Testis (tissue), 3 donors: ENCODE measurements around the gene GCN1. TPM values are rescaled to one million over a fixed set of nuclear protein-coding genes. Genes with fewer than 3 reads are reported as not detected.

Source experiments
- DNase-seq: peaks from one replicate; pipeline ENCODE4 v3.0.0-alpha.2; 2019
- H3K27ac ChIP-seq, 2 donors: fragments of 200-600 bp; sonication (generic); one replicate each; pipeline ENCODE4 v1.5.1; 2019
- H3K27me3 ChIP-seq: fragments of 200-600 bp; sonication (generic); one replicate; pipeline ENCODE4 v1.5.1; 2019
- H3K36me3 ChIP-seq: fragments of 200-600 bp; sonication (generic); one replicate; pipeline ENCODE4 v1.5.1; 2017; ENCODE audit warnings: low read depth; ENCODE audit errors: missing control alignments
- H3K4me1 ChIP-seq: fragments of 200-600 bp; sonication (generic); one replicate; pipeline ENCODE4 v1.5.1; 2019
- H3K4me3 ChIP-seq, 2 donors: fragments of 200-600 bp; sonication (generic); one replicate each; pipeline ENCODE4 v1.5.1; 2017 to 2019
- H3K9me3 ChIP-seq: fragments of 200-600 bp; sonication (generic); one replicate; pipeline ENCODE4 v1.5.1; 2017
- CTCF ChIP-seq, 3 experiments: fragments of 450-650 bp in 2 of 3; fragments of 200-600 bp in 1 of 3; sonication (generic) in 1 of 3; IDR thresholded peaks; one replicate each; pipeline ENCODE4 v1.5.1; 2016 to 2019; ENCODE audit warnings: antibody characterized with exemption in 3 of 3, mild to moderate bottlenecking in 2 of 3, moderate library complexity in 1 of 3
- POLR2A ChIP-seq: fragments of 450-650 bp; IDR thresholded peaks from one replicate; pipeline ENCODE4 v1.6.1; 2017; ENCODE audit warnings: antibody characterized with exemption, mild to moderate bottlenecking, moderate library complexity
- WGBS, 2 donors: methylation state at CpG; one replicate each; pipeline ENCODE4 v1.1.5; 2018; 5-methylcytosine and 5-hydroxymethylcytosine counted together
- intact Hi-C: fragments of 100-400 bp; cut with DNase I; formaldehyde crosslinking; loops from one replicate; pipeline ENCODE4 v1.15.1; 2023; ENCODE audit warnings: low total_unique reads
- polyA plus RNA-seq: library from polyadenylated mRNA; stranded (reverse); fragments of 350-450 nt; fragmentation: Illumina TruSeq; extraction: RNeasy Lipid Tissue Mini Kit (QIAGEN cat#74804); gene quantifications from one replicate; pipeline ENCODE4 v1.2.3, GENCODE V29; 2014; ENCODE audit warnings: low read depth, low replicate concordance; ENCODE audit not compliant: insufficient read depth
- total RNA-seq, 2 donors: library from RNA; depleted of rRNA; stranded (reverse); fragments of >200 nt; gene quantifications; one replicate each; pipeline ENCODE4 v1.2.3, GENCODE V29; 2016

Gene GCN1
- total and polyA plus RNA-seq, 3 donors from 2014 or later: 66.3 to 164 (median 104) TPM

GRCh38 chr12:120098756-120099470 is 95.6 kb downstream of the GCN1 start:
- Histone ChIP-seq H3K9me3 (no peaks in the 10 kb centered on the region), H3K4me3 (no peak overlapping the region), H3K36me3 (no peaks in the 10 kb centered on the region), H3K27ac (no peak overlapping the region), H3K27me3 (no peaks in the 10 kb centered on the region), H3K4me1 (peaks cover 19% of the 10 kb centered on the region)
- TF ChIP-seq CTCF (IDR thresholded peaks at IDR 0.05) (no peak), POLR2A (no peak)
- intact Hi-C loops: no loop called here
- no peak for DNase-seq
- 92 to 96% methylated on average over 30 to 36 of the region's 36 CpGs for WGBS, 2 donors

GRCh38 chr12:120096671-120097202 is 97.8 kb downstream of the GCN1 start:
- Histone ChIP-seq H3K27ac (no peak overlapping the region), H3K27me3 (no peaks in the 10 kb centered on the region), H3K36me3 (no peaks in the 10 kb centered on the region), H3K9me3 (no peaks in the 10 kb centered on the region), H3K4me3 (no peak overlapping the region), H3K4me1 (peaks cover 17% of the 10 kb centered on the region)
- 89 to 93% methylated on average over 17 to 34 of the region's 34 CpGs for WGBS, 2 donors
- DNase-seq: no peak
- TF ChIP-seq CTCF (IDR thresholded peaks at IDR 0.05) (no peak), POLR2A (no peak)
- intact Hi-C loops: no loop called here

GRCh38 chr12:120095736-120096135 is 98.8 kb downstream of the GCN1 start:
- TF ChIP-seq POLR2A: no peak
- TF ChIP-seq CTCF (IDR thresholded peaks at IDR 0.05): no peak
- DNase-seq: no peak
- H3K4me3 ChIP-seq: no peak overlapping the region
- no peaks in the 10 kb centered on the region for H3K36me3 ChIP-seq
- peaks cover 7% of the 10 kb centered on the region for H3K4me1 ChIP-seq
- 80% methylated on average over 3 to 8 of the region's 8 CpGs for WGBS, 2 donors
- intact Hi-C loops: no loop called here
- H3K27me3 ChIP-seq: no peaks in the 10 kb centered on the region
- H3K9me3 ChIP-seq: no peaks in the 10 kb centered on the region
- no peak overlapping the region for H3K27ac ChIP-seq

- intact Hi-C loops: no loop called here
- H3K36me3 ChIP-seq: no peaks in the 10 kb centered on the region
- H3K27me3 ChIP-seq: no peaks in the 10 kb centered on the region
- no peaks in the 10 kb centered on the region for H3K9me3 ChIP-seq
- TF ChIP-seq CTCF (IDR thresholded peaks at IDR 0.05) (no peak), POLR2A (no peak)
- peaks cover 3% of the 10 kb centered on the region for H3K4me1 ChIP-seq
- DNase-seq: no peak
- 85 to 88% methylated on average over 4 to 13 of the region's 13 CpGs for WGBS, 2 donors
- no peak overlapping the region for H3K27ac ChIP-seq
- no peak overlapping the region for H3K4me3 ChIP-seq
Observed at GRCh38 chr12:120095331-120095730, 99.2 kb downstream of the GCN1 start.

GRCh38 chr12:120094485-120094884 is 100.0 kb downstream of the GCN1 start:
- H3K27ac ChIP-seq: no peak overlapping the region
- no peaks in the 10 kb centered on the region for H3K9me3 ChIP-seq
- H3K36me3 ChIP-seq: no peaks in the 10 kb centered on the region
- intact Hi-C loops: no loop called here
- 75 to 82% methylated on average over 7 to 9 of the region's 9 CpGs for WGBS, 2 donors
- TF ChIP-seq POLR2A: no peak
- TF ChIP-seq CTCF (IDR thresholded peaks at IDR 0.05): no peak
- no peaks in the 10 kb centered on the region for H3K4me1 ChIP-seq
- no peak overlapping the region for H3K4me3 ChIP-seq
- no peaks in the 10 kb centered on the region for H3K27me3 ChIP-seq
- no peak for DNase-seq
